Stimulated activated CD8-positive, alpha-beta memory T cell treated with anti-CD3 and anti-CD28 coated beads, Interleukin-15, amount 100 ng/mL, for 24 hours (primary cell): ENCODE measurements around the gene MAN1A2.

Source experiments
- DNase-seq: peaks from one replicate; pipeline ENCODE4 v3.0.0-alpha.2; 2020; ENCODE audit warnings: low read depth

The MAN1A2 gene

DNA sequence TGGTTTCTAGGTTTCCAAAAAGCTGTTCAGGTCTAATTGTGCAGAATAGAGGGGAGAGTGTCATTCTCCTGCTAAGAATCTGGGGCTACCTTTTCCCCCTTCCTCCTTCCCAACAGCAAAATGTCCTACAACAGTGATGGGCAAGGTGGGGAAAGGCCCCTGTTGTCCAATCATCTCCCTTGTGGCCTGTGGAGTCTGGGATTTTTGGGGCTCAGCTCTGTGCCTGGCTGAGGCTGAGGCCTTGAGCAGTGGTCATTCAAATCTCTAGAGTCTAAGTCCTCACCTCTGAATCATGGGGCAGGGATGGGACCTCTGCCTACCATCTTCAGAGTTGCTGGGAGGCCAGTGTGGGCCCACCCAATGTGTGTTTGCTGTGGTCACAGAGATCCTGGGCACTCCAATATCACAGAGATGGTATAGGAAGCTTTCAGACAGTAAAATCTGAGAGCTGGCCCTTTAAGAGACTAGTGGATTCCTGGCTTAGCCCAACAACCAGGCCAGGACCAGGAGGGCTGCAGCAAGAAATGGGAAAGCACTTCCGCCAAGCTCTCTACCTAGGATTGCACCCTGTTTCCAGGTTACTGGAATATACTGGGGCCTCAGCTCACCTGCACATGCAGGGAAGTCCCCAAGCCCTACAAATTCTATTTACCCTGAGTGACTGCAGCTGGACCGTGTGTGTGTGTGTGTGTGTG lies 210.1 kb downstream of the MAN1A2 start:
- no peak for DNase-seq

GRCh38 chr1:117578466-117578865 lies 211.2 kb downstream of the MAN1A2 start:
- no peak for DNase-seq
